Panc1 (cell line): ENCODE measurements around the gene SLIT3.

ENCODE experiments used
- CTCF ChIP-seq: fragments of 450-650 bp; IDR thresholded peaks from 2 replicates; pipeline ENCODE4 v1.5.1; 2017; ENCODE audit warnings: mild to moderate bottlenecking
- POLR2AphosphoS5 ChIP-seq: IDR thresholded peaks from 2 replicates; pipeline ENCODE4 v1.6.1; 2012; ENCODE audit warnings: mild to moderate bottlenecking, low read depth, low read length, moderate library complexity
- REST ChIP-seq, 2 experiments: IDR thresholded peaks; 2 replicates each; pipeline ENCODE4 v1.6.1; 2011 to 2012; ENCODE audit warnings: low read depth in 2 of 2, control low read depth in 1 of 2, low read length in 1 of 2, mild to moderate bottlenecking in 1 of 2, moderate library complexity in 1 of 2; ENCODE audit not compliant: insufficient read depth in 1 of 2
- TCF7L2 ChIP-seq: IDR thresholded peaks from 2 replicates; pipeline ENCODE4 v1.6.1; 2011; ENCODE audit warnings: mild to moderate bottlenecking, low read depth, low read length, inconsistent platforms

- no peak for TF ChIP-seq CTCF
- TF ChIP-seq POLR2AphosphoS5, result no peak
- TF ChIP-seq REST (IDR thresholded peaks at IDR 0.05; ENCODE audit: insufficient read depth in 1 of 2, low read depth in 2 of 2, low read length in 1 of 2), result no peak
- no peak for TF ChIP-seq TCF7L2
These were observed 77.4 kb downstream of the SLIT3 start for GRCh38 chr5:169223595-169223953.
